PFSK-1 (cell line): ENCODE measurements around the gene STYK1.

Experiments
- POLR2AphosphoS5 ChIP-seq: IDR thresholded peaks from 2 replicates; pipeline ENCODE4 v1.6.1; 2012; ENCODE audit warnings: low read depth, mild to moderate bottlenecking, control low read depth, low read length, moderate library complexity
- SIN3A ChIP-seq: IDR thresholded peaks from 2 replicates; pipeline ENCODE4 v1.6.1; 2012; ENCODE audit warnings: mild to moderate bottlenecking, low read length, moderate library complexity, borderline replicate concordance; ENCODE audit not compliant: insufficient read depth
- TAF1 ChIP-seq: IDR thresholded peaks from 2 replicates; pipeline ENCODE4 v1.6.1; 2012; ENCODE audit warnings: low read length, control low read depth, borderline replicate concordance; ENCODE audit not compliant: insufficient read depth
- TF ChIP-seq, protein P1 (sequence below), 2 experiments: IDR thresholded peaks; 2 replicates each; pipeline versions ENCODE4 v1.6.1 to v1.8.0; 2011 to 2012; ENCODE audit warnings: low read depth in 2 of 2, low read length in 2 of 2, control low read depth in 1 of 2, inconsistent platforms in 1 of 2, mild to moderate bottlenecking in 1 of 2, moderate library complexity in 1 of 2; ENCODE audit not compliant: insufficient read depth in 1 of 2

DNA sequence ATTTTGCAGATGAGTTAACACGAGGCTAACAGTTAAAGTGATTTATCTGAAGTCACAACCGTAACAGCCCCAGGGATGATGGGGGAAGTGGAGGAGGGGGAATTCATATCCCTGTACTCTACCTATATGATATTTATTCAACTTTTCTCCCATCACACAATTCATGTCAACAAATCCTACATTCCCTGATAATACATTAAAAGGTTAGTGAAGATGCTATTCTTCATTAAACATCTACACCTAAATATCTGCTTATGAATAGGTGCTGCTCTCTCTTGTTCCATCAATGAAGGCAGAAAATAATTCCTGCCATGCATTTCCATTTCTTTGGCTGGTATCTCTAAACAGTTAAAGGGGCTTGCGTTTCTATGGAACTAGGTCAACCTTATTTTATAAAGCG is 42.4 kb upstream of the STYK1 start:
- no peak for TF ChIP-seq POLR2AphosphoS5
- TF ChIP-seq, protein P1, sequence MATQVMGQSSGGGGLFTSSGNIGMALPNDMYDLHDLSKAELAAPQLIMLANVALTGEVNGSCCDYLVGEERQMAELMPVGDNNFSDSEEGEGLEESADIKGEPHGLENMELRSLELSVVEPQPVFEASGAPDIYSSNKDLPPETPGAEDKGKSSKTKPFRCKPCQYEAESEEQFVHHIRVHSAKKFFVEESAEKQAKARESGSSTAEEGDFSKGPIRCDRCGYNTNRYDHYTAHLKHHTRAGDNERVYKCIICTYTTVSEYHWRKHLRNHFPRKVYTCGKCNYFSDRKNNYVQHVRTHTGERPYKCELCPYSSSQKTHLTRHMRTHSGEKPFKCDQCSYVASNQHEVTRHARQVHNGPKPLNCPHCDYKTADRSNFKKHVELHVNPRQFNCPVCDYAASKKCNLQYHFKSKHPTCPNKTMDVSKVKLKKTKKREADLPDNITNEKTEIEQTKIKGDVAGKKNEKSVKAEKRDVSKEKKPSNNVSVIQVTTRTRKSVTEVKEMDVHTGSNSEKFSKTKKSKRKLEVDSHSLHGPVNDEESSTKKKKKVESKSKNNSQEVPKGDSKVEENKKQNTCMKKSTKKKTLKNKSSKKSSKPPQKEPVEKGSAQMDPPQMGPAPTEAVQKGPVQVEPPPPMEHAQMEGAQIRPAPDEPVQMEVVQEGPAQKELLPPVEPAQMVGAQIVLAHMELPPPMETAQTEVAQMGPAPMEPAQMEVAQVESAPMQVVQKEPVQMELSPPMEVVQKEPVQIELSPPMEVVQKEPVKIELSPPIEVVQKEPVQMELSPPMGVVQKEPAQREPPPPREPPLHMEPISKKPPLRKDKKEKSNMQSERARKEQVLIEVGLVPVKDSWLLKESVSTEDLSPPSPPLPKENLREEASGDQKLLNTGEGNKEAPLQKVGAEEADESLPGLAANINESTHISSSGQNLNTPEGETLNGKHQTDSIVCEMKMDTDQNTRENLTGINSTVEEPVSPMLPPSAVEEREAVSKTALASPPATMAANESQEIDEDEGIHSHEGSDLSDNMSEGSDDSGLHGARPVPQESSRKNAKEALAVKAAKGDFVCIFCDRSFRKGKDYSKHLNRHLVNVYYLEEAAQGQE (IDR thresholded peaks at IDR 0.05; ENCODE audit: insufficient read depth in 1 of 2, low read depth in 2 of 2, low read length in 2 of 2) = no peak
- no peak for TF ChIP-seq TAF1
- no peak for TF ChIP-seq SIN3A
